Large intestine (tissue), 12 donors: ENCODE measurements around the gene FBXL12. TPM values are rescaled to one million over a fixed set of nuclear protein-coding genes. Genes with fewer than 3 reads are reported as not detected.
A peak's percentile ranks its signal among the peaks of the same experiment; 100 is the strongest.

Experiments used
- DNase-seq, 2 donors: peaks; one replicate each; pipeline versions ENCODE4 v3.0.0 to v3.0.0-alpha.2; 2013
- H3K27ac ChIP-seq: one replicate; pipeline ENCODE4 v1.5.1; 2013; ENCODE audit warnings: low read length
- H3K27me3 ChIP-seq: 2 replicates; pipeline ENCODE4 v1.6.1; 2013; ENCODE audit warnings: low read length; ENCODE audit not compliant: control insufficient read depth, insufficient read depth
- H3K36me3 ChIP-seq: 2 replicates; pipeline ENCODE4 v1.6.1; 2013; ENCODE audit warnings: low read length; ENCODE audit not compliant: control insufficient read depth, insufficient read depth
- H3K4me1 ChIP-seq: one replicate; pipeline ENCODE4 v1.6.1; 2013; ENCODE audit warnings: low read length; ENCODE audit not compliant: control insufficient read depth, insufficient read depth
- H3K4me3 ChIP-seq: one replicate; pipeline ENCODE4 v1.5.1; 2013; ENCODE audit warnings: low read length
- H3K9me3 ChIP-seq: one replicate; pipeline ENCODE4 v1.6.1; 2013; ENCODE audit warnings: mild to moderate bottlenecking, low read depth, low read length, moderate library complexity; ENCODE audit not compliant: control insufficient read depth
- WGBS: methylation state at CpG from one replicate; pipeline ENCODE4 v1.1.5; 2013; ENCODE audit warnings: low lambda C conversion rate; ENCODE audit not compliant: insufficient coverage; 5-methylcytosine and 5-hydroxymethylcytosine counted together
- long read RNA-seq, 11 donors: transcript quantifications; one replicate each; lab custom pipeline, GENCODE V29; 2026
- polyA plus RNA-seq: library from polyadenylated mRNA; unstranded; fragments of 120-200 nt; gene quantifications from one replicate; pipeline ENCODE4 v1.2.1, GENCODE V29; 2013

The FBXL12 gene
- 39.2 TPM for polyA plus RNA-seq
- long read RNA-seq, donor 1, partial matches to known transcripts, result 0 of 10 reads
- long read RNA-seq, donor 1, other reads (novel, unspliced or antisense), result 0 of 10 reads
- long read RNA-seq, donor 2, transcript FBXL12-206 (3 exons, 1,843 nt), result minor isoform, 5 of 17 reads
- long read RNA-seq, donor 2, transcript FBXL12-201 (3 exons, 1,852 nt), result major isoform, 7 of 17 reads
- long read RNA-seq, donor 2, partial matches to known transcripts, result 0 of 17 reads
- long read RNA-seq, donor 2, other reads (novel, unspliced or antisense), result 0 of 17 reads
- long read RNA-seq, donor 3, result 0 reads
- long read RNA-seq, donor 4, partial matches to known transcripts, result 0 of 2 reads
- long read RNA-seq, donor 4, other reads (novel, unspliced or antisense), result 0 of 2 reads
- long read RNA-seq, donor 5, transcript FBXL12-201 (3 exons, 1,852 nt), result major isoform, 5 of 334 reads
- long read RNA-seq, donor 5, partial matches to known transcripts, result 70 of 334 reads
- long read RNA-seq, donor 5, other reads (novel, unspliced or antisense), result 257 of 334 reads
- long read RNA-seq, donor 6, transcript FBXL12-201 (3 exons, 1,852 nt), result major isoform, 14 of 715 reads
- long read RNA-seq, donor 6, partial matches to known transcripts, result 221 of 715 reads
- long read RNA-seq, donor 6, other reads (novel, unspliced or antisense), result 472 of 715 reads
- long read RNA-seq, donor 7, partial matches to known transcripts, result 10 of 52 reads
- long read RNA-seq, donor 7, other reads (novel, unspliced or antisense), result 37 of 52 reads
- long read RNA-seq, donor 8, transcript FBXL12-206 (3 exons, 1,843 nt), result minor isoform, 5 of 25 reads
- long read RNA-seq, donor 8, transcript FBXL12-201 (3 exons, 1,852 nt), result major isoform, 16 of 25 reads
- long read RNA-seq, donor 8, partial matches to known transcripts, result 0 of 25 reads
- long read RNA-seq, donor 8, other reads (novel, unspliced or antisense), result 0 of 25 reads
- long read RNA-seq, donor 9, transcript FBXL12-201 (3 exons, 1,852 nt), result major isoform, 7 of 721 reads
- long read RNA-seq, donor 9, partial matches to known transcripts, result 217 of 721 reads
- long read RNA-seq, donor 9, other reads (novel, unspliced or antisense), result 493 of 721 reads
- long read RNA-seq, donor 10, transcript FBXL12-201 (3 exons, 1,852 nt), result major isoform, 5 of 8 reads
- long read RNA-seq, donor 10, partial matches to known transcripts, result 0 of 8 reads
- long read RNA-seq, donor 10, other reads (novel, unspliced or antisense), result 0 of 8 reads
- long read RNA-seq, donor 11, transcript FBXL12-201 (3 exons, 1,852 nt), result major isoform, 6 of 13 reads
- long read RNA-seq, donor 11, partial matches to known transcripts, result 0 of 13 reads
- long read RNA-seq, donor 11, other reads (novel, unspliced or antisense), result 0 of 13 reads

- Histone ChIP-seq H3K27me3 (no peaks in the 10 kb centered on the region), H3K4me3 (peak within 1 kb of the TSS; percentile 93), H3K4me1 (peaks cover 12% of the 10 kb centered on the region), H3K27ac (peak within 1 kb of the TSS; percentile 96), H3K9me3 (peaks cover 3% of the 10 kb centered on the region), H3K36me3 (no peaks in the 10 kb centered on the region)
- DNase-seq, result peak; percentile 100
- 20% methylated on average over 1 of the region's 82 CpGs for WGBS
Measured at GRCh38 chr19:9818734-9819595, at the start of gene FBXL12. Gene FBXL12 (minus strand): TSS chr19:9819079. CDS start chr19:9818813, 266 bp downstream.

- Histone ChIP-seq H3K9me3 (no peaks in the 10 kb centered on the region), H3K27me3 (no peaks in the 10 kb centered on the region), H3K36me3 (no peaks in the 10 kb centered on the region), H3K4me1 (no peaks in the 10 kb centered on the region), H3K4me3 (no peak overlapping the region), H3K27ac (no peak overlapping the region)
- DNase-seq, result no peak
- 80% methylated on average over 2 of the region's 16 CpGs for WGBS
Measured at GRCh38 chr19:9865732-9866501, 47.0 kb upstream of the FBXL12 start.

- Histone ChIP-seq H3K36me3 (no peaks in the 10 kb centered on the region), H3K4me3 (no peak overlapping the region), H3K4me1 (no peaks in the 10 kb centered on the region), H3K27ac (no peak overlapping the region), H3K27me3 (no peaks in the 10 kb centered on the region), H3K9me3 (no peaks in the 10 kb centered on the region)
- WGBS, result no CpG with 5 or more reads among the region's 5 CpGs
- no peak for DNase-seq
Measured at GRCh38 chr19:9863759-9864158, 44.9 kb upstream of the FBXL12 start.

- Histone ChIP-seq H3K36me3 (no peaks in the 10 kb centered on the region), H3K4me1 (no peaks in the 10 kb centered on the region), H3K27ac (no peak overlapping the region), H3K4me3 (no peak overlapping the region), H3K9me3 (no peaks in the 10 kb centered on the region), H3K27me3 (no peaks in the 10 kb centered on the region)
- no peak for DNase-seq
- WGBS, result no CpG with 5 or more reads among the region's 4 CpGs
Measured at GRCh38 chr19:9862938-9863337, 44.1 kb upstream of the FBXL12 start.

- Histone ChIP-seq H3K27ac (no peak overlapping the region), H3K9me3 (no peaks in the 10 kb centered on the region), H3K4me3 (no peak overlapping the region), H3K4me1 (no peaks in the 10 kb centered on the region), H3K36me3 (no peaks in the 10 kb centered on the region), H3K27me3 (no peaks in the 10 kb centered on the region)
- no peak for DNase-seq
- WGBS, result no CpG with 5 or more reads among the region's 1 CpG
Measured at GRCh38 chr19:9861503-9861902, 42.6 kb upstream of the FBXL12 start.

GRCh38 chr19:9860407-9860806 lies 41.5 kb upstream of the FBXL12 start:
- no peaks in the 10 kb centered on the region for H3K36me3 ChIP-seq
- H3K4me1 ChIP-seq, result no peaks in the 10 kb centered on the region
- no peak for DNase-seq
- H3K4me3 ChIP-seq, result no peak overlapping the region
- WGBS, result no CpG with 5 or more reads among the region's 8 CpGs
- no peaks in the 10 kb centered on the region for H3K27me3 ChIP-seq
- no peak overlapping the region for H3K27ac ChIP-seq
- no peaks in the 10 kb centered on the region for H3K9me3 ChIP-seq

GRCh38 chr19:9858766-9859165 lies 39.9 kb upstream of the FBXL12 start:
- no peaks in the 10 kb centered on the region for H3K27me3 ChIP-seq
- DNase-seq, result no peak
- H3K9me3 ChIP-seq, result peaks cover 8% of the 10 kb centered on the region
- H3K4me1 ChIP-seq, result no peaks in the 10 kb centered on the region
- H3K27ac ChIP-seq, result no peak overlapping the region
- no peak overlapping the region for H3K4me3 ChIP-seq
- no peaks in the 10 kb centered on the region for H3K36me3 ChIP-seq

- no peaks in the 10 kb centered on the region for H3K36me3 ChIP-seq
- peaks cover 8% of the 10 kb centered on the region for H3K9me3 ChIP-seq
- H3K4me1 ChIP-seq, result no peaks in the 10 kb centered on the region
- H3K27ac ChIP-seq, result no peak overlapping the region
- H3K4me3 ChIP-seq, result no peak overlapping the region
- no peaks in the 10 kb centered on the region for H3K27me3 ChIP-seq
- no CpG with 5 or more reads among the region's 10 CpGs for WGBS
- DNase-seq, result no peak
Measured at GRCh38 chr19:9857920-9858746, 39.3 kb upstream of the FBXL12 start.
